ENCODE measurements around the gene ELFN1. TPM values are rescaled to one million over a fixed set of nuclear protein-coding genes. Genes with fewer than 3 reads are reported as not detected.

The ELFN1 gene
- total RNA-seq, 1 donor, result 1.6 TPM

GRCh38 chr7:1671594-1672451 lies 1.7 kb downstream of the ELFN1 start:
- no peak for TF ChIP-seq CTCF (IDR thresholded peaks at IDR 0.05; ENCODE audit: insufficient read depth, low read length)
- H3K4me3 ChIP-seq (ENCODE audit: low read depth, low read length), result no peak overlapping the region
- no peak for DNase-seq (ENCODE audit: low read depth)

- no peak for DNase-seq (ENCODE audit: low read depth)
- TF ChIP-seq CTCF (IDR thresholded peaks at IDR 0.05; ENCODE audit: insufficient read depth, low read length), result no peak
- H3K4me3 ChIP-seq (ENCODE audit: low read depth, low read length), result no peak overlapping the region
Observed at GRCh38 chr7:1672851-1673486, 2.9 kb downstream of the ELFN1 start.

- no peak overlapping the region for H3K4me3 ChIP-seq (ENCODE audit: low read depth, low read length)
- TF ChIP-seq CTCF (IDR thresholded peaks at IDR 0.05; ENCODE audit: insufficient read depth, low read length), result no peak
- no peak for DNase-seq (ENCODE audit: low read depth)
Observed at GRCh38 chr7:1673581-1674118, 3.6 kb downstream of the ELFN1 start.

DNA sequence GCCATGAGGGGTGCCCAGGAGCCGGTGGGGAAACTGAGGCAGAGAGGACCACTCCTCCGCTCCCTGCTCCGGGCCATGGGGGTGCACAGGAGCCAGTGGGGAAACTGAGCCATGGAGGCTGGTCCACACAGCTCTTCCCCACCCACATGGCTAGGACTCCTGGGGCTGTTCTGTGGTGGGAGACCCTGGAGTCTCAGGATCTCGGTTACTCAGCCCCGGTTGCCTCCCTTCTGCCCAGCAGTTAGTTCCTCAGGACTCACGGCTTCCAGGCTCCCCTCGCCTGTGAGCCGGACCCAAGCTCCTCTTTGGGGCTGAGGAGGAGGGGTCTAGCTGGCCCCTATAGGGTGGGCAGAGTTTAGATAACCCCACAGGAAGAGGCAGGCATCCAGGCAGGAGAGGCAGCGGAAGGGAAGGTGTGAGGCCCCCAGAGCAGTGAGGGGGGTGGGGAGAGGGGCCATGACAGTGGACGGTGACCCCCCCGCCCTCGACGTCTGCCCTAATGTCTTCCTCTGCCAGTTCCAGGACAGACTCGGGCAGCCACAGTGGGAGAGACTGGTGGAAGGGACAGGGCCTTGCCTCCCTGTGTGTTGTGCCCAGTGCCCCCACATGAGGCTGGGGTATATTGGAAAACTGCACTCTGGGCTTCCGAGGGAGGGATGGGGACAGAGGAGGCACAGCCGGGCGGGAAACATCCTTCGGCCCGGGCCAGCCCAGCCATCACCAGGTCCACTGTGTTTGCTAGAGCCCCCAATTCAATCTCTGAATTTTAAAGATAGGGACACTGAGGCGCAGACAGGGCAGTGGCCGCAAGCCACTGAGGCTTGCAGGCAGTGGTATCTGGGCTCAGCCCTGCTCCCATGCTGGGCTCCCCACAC lies 4.3 kb downstream of the ELFN1 start:
- H3K4me3 ChIP-seq (ENCODE audit: low read depth, low read length), result no peak overlapping the region
- no peak for TF ChIP-seq CTCF (IDR thresholded peaks at IDR 0.05; ENCODE audit: insufficient read depth, low read length)
- DNase-seq (ENCODE audit: low read depth), result no peak

DNA sequence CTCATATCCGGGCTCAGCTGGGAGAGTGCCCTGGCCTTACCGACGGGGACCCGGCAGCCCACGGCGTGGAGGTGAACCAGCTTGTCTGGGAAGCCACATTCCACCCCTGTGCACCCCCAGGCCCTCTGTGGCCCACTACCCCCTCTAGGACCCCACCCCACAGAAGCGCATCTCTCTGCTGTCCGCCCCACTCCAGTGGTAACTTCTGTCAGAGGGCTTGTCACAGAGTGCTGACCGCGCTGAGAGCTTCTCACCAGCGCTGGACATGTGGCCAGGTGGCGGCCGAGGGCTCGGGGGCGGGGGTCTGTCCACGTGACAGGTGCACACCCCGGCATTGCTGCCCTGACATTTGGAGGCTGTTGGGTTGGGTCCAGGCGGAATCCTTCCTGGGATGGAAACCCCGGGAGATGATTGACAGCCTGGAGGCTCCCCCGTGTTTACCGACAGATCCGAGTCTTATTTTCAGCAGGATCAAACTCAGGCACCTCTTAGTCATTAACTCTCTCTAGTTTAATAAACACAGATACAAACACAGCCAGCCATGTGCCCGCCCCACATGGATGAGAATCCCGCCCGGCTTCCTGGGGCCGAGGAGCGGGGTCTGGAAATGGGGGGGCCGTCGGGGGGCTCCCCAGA lies 5.1 kb downstream of the ELFN1 start:
- DNase-seq (ENCODE audit: low read depth), result no peak
- H3K4me3 ChIP-seq (ENCODE audit: low read depth, low read length), result no peak overlapping the region
- TF ChIP-seq CTCF (IDR thresholded peaks at IDR 0.05; ENCODE audit: insufficient read depth, low read length), result no peak
